ENCODE results near the gene SLC8A2.

Gene SLC8A2

GRCh38 chr19:47419030-47419783, 52.5 kb downstream of the SLC8A2 start, which contains the start of gene MEIS3:
MEIS3 (minus strand) TSS chr19:47419527; CDS start chr19:47419081, 446 bp downstream.
- no peak for DNase-seq (ENCODE audit: low read depth in 2 of 2)
- TF ChIP-seq CTCF (IDR thresholded peaks at IDR 0.05; ENCODE audit: low read depth, low read length) = no peak
- H3K4me3 ChIP-seq (replicated peaks in 1 of 2; ENCODE audit: low read depth in 2 of 2, low read length in 2 of 2) = peak within 1 kb of the TSS; percentile 44 to 75

GRCh38 chr19:47418692-47419029, 53.0 kb downstream of the SLC8A2 start:
- DNase-seq (ENCODE audit: low read depth in 2 of 2) = no peak
- H3K4me3 ChIP-seq (replicated peaks in 1 of 2; ENCODE audit: low read depth in 2 of 2, low read length in 2 of 2) = peak overlapping the region; percentile 44 to 75
- TF ChIP-seq CTCF (IDR thresholded peaks at IDR 0.05; ENCODE audit: low read depth, low read length) = no peak

- DNase-seq (ENCODE audit: low read depth in 2 of 2) = peak in 1 of 2 donors; percentile 21
Observed at GRCh38 chr19:47417746-47418691, 53.7 kb downstream of the SLC8A2 start.

GRCh38 chr19:47417107-47417745, 54.5 kb downstream of the SLC8A2 start:
- no peak for TF ChIP-seq CTCF (IDR thresholded peaks at IDR 0.05; ENCODE audit: low read depth, low read length)
- H3K4me3 ChIP-seq (replicated peaks in 1 of 2; ENCODE audit: low read depth in 2 of 2, low read length in 2 of 2) = peak overlapping the region in 1 of 2 donors; percentile 75
- DNase-seq (ENCODE audit: low read depth in 2 of 2) = no peak

More at GRCh38 chr19:47417746-47418691, 53.7 kb downstream of the SLC8A2 start:
- H3K4me3 ChIP-seq (replicated peaks in 1 of 2; ENCODE audit: low read depth in 2 of 2, low read length in 2 of 2) = peak overlapping the region; percentile 44 to 75
- no peak for TF ChIP-seq CTCF (IDR thresholded peaks at IDR 0.05; ENCODE audit: low read depth, low read length)

GRCh38 chr19:47416643-47416985, 55.1 kb downstream of the SLC8A2 start:
- no peak for TF ChIP-seq CTCF (IDR thresholded peaks at IDR 0.05; ENCODE audit: low read depth, low read length)
- H3K4me3 ChIP-seq (replicated peaks in 1 of 2; ENCODE audit: low read depth in 2 of 2, low read length in 2 of 2) = no peak overlapping the region
- DNase-seq (ENCODE audit: low read depth in 2 of 2) = no peak

- no peak for DNase-seq (ENCODE audit: low read depth in 2 of 2)
- no peak overlapping the region for H3K4me3 ChIP-seq (replicated peaks in 1 of 2; ENCODE audit: low read depth in 2 of 2, low read length in 2 of 2)
- no peak for TF ChIP-seq CTCF (IDR thresholded peaks at IDR 0.05; ENCODE audit: low read depth, low read length)
Observed at GRCh38 chr19:47415953-47416642, 55.6 kb downstream of the SLC8A2 start.

Measured in cardiac fibroblast (primary cell).